RWPE1 (cell line): ENCODE measurements around the gene CD300A.
A peak's percentile ranks its signal among the peaks of the same experiment; 100 is the strongest.

Experiments
- CTCF ChIA-PET: fragments of 350-600 bp; sonication (Branson Sonifier 250); formaldehyde crosslinking; extraction: SDS; loops from one replicate; lab custom pipeline; 2021; lab: Yijun Ruan, JAX
- POLR2A ChIA-PET: fragments of 400-600 bp; formaldehyde crosslinking; extraction: SDS; loops from one replicate; lab custom pipeline; 2020; ENCODE audit warnings: antibody characterized with exemption; ENCODE audit not compliant: low non-redundant PET; lab: Yijun Ruan, JAX
- DNase-seq: peaks from one replicate; pipeline ENCODE4 v3.0.0; 2012; ENCODE audit warnings: low spot score
- H3K27ac ChIP-seq: fragments of 450-650 bp; 2 replicates; pipeline ENCODE4 v1.5.1; 2017
- TF ChIP-seq, protein P1 (sequence below): fragments of 450-650 bp; conservative IDR thresholded peaks from 2 replicates; pipeline ENCODE4 v1.5.1; 2017; ENCODE audit warnings: low read depth, mild to moderate bottlenecking

Gene CD300A

DNA sequence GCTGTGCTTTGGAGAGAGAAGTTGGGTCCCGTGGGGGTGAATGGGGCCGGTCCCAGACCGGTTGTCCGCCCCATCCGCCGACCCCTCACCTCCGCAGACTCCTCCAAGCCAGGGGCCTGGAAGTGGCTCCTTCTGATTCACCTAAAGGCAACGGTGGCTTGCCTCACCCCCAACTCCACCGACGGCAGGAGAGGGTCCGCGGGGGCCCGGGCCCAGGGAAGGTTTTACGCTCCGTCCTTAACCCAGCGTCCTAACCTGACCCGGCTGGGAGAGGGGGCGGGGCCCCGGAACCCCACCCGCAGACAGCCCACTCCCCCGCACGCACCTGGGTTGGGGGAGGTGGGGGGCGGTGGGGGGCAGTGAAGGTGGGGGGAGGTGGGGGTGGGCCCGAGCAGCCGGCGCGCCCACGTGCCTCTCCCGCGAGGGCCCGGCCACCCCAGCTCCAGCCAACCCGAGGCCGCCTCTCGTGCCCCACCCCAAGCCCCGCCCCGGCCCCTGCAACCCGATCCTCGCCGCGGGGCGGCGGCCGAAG is 12.7 kb upstream of the CD300A start:
- TF ChIP-seq, protein P1, sequence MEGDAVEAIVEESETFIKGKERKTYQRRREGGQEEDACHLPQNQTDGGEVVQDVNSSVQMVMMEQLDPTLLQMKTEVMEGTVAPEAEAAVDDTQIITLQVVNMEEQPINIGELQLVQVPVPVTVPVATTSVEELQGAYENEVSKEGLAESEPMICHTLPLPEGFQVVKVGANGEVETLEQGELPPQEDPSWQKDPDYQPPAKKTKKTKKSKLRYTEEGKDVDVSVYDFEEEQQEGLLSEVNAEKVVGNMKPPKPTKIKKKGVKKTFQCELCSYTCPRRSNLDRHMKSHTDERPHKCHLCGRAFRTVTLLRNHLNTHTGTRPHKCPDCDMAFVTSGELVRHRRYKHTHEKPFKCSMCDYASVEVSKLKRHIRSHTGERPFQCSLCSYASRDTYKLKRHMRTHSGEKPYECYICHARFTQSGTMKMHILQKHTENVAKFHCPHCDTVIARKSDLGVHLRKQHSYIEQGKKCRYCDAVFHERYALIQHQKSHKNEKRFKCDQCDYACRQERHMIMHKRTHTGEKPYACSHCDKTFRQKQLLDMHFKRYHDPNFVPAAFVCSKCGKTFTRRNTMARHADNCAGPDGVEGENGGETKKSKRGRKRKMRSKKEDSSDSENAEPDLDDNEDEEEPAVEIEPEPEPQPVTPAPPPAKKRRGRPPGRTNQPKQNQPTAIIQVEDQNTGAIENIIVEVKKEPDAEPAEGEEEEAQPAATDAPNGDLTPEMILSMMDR: no peak
- peak overlapping the region; percentile 76 for H3K27ac ChIP-seq
- CTCF ChIA-PET: interaction anchor here (0.5 to 4.0 kb wide), 5 partner anchors 17 to 97 kb away, joined by 3 to 35 read pairs (median 11); partner anchors contain the start of gene GPR142
- peak; percentile 94 for DNase-seq
- POLR2A ChIA-PET: interaction anchor here (1.5 kb wide), 1 partner anchor 10 kb away, joined by 6 read pairs; no protein-coding TSS in a partner anchor

GRCh38 chr17:74454197-74455024 is 12.0 kb upstream of the CD300A start:
- TF ChIP-seq, protein P1: no peak
- DNase-seq: no peak
- peak overlapping the region; percentile 76 for H3K27ac ChIP-seq
- CTCF ChIA-PET: interaction anchor here (0.5 to 4.0 kb wide), 6 partner anchors 16 to 203 kb away, joined by 3 to 35 read pairs (median 8); partner anchors contain the start of gene GPR142
- POLR2A ChIA-PET: interaction anchor here (1.5 kb wide), 1 partner anchor 11 kb away, joined by 6 read pairs; no protein-coding TSS in a partner anchor

GRCh38 chr17:74455025-74455545 is 11.3 kb upstream of the CD300A start:
- POLR2A ChIA-PET: interaction anchor here (1.5 kb wide), 1 partner anchor 12 kb away, joined by 6 read pairs; no protein-coding TSS in a partner anchor
- CTCF ChIA-PET: interaction anchor here (0.7 to 4.0 kb wide), 4 partner anchors 17 to 203 kb away, joined by 3 to 35 read pairs (median 8); partner anchors contain the start of gene GPR142
- TF ChIP-seq, protein P1: no peak
- H3K27ac ChIP-seq: peak overlapping the region; percentile 76
- DNase-seq: no peak

- peak overlapping the region; percentile 76; the same call in 1 of the 2 replicates for H3K27ac ChIP-seq
- no peak for DNase-seq
- POLR2A ChIA-PET: no interaction called here
These were observed 10.6 kb upstream of the CD300A start for GRCh38 chr17:74455821-74456220.

DNA sequence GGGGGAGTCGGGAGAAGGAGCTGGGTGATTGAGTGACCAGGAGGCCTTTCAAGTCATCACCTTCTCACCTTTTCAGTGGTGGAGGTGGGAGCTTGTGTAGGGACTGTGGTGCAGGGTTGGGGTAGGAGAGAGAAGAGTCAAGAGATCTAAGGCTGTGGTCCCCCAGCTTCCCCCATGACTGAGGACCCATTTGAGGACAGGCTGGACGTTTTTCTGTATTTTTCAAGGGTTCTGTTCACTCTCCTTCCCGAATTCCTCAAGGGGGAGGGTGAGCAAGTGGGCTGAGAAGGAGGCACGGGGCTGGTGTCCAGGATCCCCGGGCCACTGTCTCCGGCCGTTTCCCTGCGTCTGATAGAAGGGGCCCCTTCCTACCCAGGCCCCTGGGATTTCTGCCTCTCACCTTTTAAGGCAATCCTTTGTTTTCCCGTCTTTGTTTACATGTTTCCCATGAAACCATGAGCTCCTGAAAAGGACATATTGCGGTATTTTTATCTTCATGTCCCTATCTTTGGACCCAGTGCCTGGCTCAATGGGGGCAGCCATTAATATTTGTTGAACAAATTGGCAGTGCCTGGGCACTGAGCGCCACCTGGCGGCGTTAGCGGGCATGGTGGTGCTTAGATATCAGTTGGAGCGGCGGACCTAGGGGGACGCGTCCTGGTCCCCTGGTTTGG is 9.2 kb upstream of the CD300A start:
- TF ChIP-seq, protein P1: peak; percentile 96
- ChIA-PET CTCF (interaction anchor here (0.6 to 3.2 kb wide), 14 partner anchors 11 to 349 kb away, joined by 3 to 56 read pairs (median 4); partner anchors contain the start of gene GPR142), POLR2A (no interaction called here)
- peak; percentile 68 for DNase-seq
- H3K27ac ChIP-seq: peak overlapping the region; percentile 9; the same call in 1 of the 2 replicates

More at GRCh38 chr17:74455821-74456220, 10.6 kb upstream of the CD300A start:
- CTCF ChIA-PET: interaction anchor here (0.6 to 4.0 kb wide), 5 partner anchors 18 to 200 kb away, joined by 3 to 35 read pairs (median 4); partner anchors contain the start of gene GPR142
- TF ChIP-seq, protein P1: no peak
